HG02840 (cell line): ENCODE measurements around the gene CKS1B.

Experiments used
- ATAC-seq: cut with Tn5 transposase; IDR thresholded peaks from one replicate; pipeline ENCODE4 v1.9.1; 2021; ENCODE audit warnings: mild to moderate bottlenecking, moderate library complexity, moderate number of reproducible peaks; ENCODE audit not compliant: unreplicated experiment, low FRiP score

Gene CKS1B

DNA sequence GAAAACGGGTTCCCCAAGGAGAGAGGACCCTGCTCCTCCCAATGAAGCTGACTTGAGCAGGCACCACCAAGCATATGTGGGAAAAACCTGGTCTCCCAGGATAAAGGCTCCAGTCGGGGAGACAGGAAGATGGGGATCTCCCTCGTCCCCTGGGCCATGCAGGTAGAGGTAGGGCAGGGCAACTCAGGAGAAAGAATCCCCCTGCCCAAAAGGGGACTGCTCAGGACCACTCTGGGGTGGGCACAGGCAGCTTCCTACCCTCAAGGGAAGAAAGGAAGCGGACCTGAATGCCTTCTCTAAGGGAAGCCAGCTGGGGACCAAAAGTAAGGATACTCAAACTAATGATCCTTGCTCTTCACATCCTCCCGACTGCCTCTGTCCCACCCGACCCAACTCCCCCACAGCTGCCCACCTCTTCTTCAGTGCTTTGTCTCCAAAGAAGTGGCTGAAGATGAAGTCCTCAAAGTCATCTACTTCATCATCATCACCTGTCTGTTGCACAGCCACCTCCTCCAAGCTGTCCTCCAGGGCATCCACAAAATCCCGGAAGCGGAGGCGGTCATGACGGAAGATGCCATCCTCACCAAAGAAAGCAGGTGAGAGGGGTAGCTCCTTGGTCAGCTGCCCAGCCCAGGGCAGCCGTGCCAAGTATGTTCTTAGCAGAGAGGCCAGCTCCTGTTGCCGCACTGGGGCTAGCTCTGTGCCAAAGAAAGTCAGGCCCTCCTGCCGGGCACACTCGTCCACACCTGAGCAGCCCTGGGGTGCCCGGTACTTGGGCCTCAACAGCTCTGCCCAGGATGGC, 29.1 kb upstream of the CKS1B start:
- no peak for ATAC-seq

DNA sequence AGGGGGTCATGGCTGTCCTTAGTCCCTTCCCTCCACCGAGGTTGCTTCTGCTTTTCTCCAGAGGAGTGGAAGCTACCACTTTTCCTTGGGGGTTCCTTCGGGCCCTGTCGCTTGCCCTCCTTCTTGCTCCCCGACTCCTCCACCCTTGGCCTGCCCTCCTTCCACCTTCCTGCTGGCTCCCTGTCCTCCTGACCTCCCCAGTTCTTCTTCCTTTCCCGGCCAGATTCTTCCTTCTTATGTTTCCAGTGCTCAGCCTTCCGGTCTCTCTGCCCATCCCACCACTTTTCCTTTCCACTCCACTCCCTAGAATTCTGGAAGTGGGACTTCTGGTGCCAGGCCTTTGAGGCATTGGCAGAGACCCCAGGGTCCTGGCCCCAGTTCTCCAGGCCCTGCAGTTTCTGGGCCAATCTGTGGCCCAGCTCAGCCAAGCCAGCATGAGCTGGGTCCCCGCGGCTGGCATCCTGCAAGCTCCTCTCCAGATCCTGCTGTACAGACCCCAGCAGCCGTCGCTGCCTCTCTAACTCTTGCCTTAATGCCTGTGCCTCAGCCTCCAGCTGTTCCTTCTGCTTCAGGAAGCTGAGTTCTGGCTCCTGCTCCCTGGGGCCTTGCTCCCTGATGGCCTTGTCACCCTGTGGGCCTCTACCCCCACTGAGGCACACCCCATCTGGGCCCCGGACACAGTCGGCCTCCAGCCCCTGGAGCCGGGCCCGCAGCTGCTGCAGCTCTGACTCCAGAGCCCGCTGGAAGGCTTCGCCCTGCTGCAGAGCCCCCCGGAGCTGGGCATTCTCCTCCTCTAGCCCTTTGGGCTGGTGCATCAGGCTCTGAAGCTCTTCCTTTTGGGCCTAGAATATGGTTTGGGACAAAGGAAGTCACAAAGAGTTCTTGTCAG, 28.3 kb upstream of the CKS1B start:
- ATAC-seq, result no peak

DNA sequence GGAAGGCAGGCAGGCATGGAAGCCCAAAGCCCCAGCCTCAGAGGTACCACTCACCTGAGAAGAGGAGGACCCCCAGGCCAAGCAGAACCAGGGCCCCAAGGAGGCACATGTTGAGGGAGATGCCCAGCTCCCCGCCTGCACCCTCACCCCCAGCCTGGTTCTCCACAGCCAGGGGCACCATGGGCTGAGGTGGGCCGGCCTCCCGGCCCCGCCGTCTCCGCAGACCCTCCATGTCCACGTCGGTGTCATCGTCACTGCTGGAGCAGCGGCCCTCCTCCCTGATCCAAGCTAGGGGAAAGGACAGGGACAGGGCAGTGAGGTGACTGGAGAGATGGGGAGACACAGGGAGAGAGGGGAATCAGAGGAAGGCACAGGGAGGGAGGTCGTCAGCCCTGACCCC, 26.4 kb upstream of the CKS1B start:
- ATAC-seq, result no peak

DNA sequence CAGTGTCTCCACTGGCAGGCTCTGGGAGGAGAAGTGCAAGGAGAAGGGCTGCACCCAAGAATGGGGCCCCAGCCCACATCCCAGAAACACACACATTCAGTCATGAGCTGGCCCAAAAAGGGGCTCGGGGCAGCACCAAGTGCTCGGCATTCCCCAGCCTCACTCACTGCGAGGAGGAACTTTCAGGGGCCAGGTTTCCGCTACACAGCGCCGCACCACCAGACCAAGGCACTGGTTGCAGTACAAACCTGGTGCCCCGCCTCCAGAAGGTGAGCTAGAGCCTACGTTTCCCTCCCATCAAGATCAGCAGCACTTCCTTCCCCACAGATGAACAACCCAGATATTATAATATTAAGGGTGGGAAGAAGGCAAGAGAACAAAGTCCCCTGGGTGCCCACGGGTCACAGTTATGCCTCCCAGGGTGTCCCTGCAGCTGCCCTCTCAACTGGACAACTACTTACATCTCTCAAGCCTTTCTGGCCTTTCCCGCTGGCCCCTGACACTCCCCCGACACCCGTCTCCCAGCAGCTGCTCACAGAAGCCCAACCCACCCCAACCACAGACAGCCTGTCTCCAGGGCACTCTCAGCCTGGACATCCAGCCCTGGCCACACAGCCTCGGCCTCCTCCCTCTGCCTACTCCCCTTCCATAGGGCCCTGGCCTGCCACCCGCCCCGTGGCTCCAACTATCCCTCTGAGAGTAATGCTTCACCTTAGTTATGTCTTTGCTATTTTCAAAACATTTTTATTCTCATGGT, 22.4 kb upstream of the CKS1B start:
- no peak for ATAC-seq

DNA sequence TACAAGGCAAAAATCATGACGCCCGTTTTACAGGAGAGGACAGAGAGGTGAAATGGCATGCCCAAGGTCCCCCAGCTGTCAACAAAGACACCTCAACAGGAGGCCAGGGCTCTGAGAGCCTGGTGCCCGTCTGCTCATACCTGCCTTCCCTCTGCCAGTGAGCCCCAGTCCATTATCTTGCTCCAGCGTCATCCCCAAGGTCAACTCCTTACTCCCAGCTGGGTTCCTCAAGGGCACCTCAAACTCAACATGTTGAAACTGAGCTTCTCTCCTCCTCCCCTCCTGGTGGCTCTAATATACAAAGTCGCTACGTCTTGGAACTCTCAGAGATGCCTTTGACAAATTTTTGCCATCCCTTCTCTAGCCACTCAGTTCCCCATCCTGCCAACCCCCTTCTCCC, 21.8 kb upstream of the CKS1B start:
- no peak for ATAC-seq

DNA sequence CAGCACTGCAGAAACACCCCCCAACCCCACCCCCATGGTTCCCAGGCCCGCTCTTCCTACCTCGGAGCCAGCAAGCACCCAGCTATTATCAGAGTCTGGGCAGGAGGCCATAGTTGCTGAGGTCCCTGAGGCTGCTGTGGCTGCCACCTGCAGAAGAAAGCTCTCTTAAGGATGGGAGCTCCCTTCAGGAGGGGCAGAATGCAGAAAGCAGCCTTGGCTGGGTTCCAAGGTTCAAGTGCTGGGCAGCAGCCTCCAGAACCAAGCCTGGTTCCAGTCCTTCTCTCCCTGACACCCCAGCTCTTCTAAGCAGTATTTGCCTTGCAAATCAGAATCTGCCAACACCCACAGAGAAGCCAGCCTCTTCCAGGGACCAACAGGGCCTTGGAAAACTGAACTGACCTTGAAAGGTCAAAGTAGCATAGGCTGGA, 20.9 kb upstream of the CKS1B start:
- ATAC-seq, result no peak

DNA sequence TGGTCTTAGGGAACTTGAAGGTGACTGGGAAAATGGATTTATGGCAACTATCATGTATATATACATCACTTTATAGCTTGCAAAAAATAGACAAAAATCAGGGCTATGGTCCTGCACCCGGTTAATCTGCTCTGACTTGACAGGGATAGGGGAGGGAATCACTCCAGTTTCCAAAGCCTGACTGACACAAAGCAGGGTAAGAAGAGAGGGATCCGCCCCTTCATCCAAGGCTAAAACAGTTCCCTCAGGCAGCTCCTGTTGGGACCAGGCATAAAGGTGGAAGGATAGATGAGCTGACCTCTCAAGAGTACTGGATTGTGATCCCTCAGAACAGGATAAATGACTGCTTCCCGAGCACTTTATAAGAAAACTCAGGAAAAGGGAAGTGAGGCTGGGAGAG, 19.9 kb upstream of the CKS1B start:
- no peak for ATAC-seq

DNA sequence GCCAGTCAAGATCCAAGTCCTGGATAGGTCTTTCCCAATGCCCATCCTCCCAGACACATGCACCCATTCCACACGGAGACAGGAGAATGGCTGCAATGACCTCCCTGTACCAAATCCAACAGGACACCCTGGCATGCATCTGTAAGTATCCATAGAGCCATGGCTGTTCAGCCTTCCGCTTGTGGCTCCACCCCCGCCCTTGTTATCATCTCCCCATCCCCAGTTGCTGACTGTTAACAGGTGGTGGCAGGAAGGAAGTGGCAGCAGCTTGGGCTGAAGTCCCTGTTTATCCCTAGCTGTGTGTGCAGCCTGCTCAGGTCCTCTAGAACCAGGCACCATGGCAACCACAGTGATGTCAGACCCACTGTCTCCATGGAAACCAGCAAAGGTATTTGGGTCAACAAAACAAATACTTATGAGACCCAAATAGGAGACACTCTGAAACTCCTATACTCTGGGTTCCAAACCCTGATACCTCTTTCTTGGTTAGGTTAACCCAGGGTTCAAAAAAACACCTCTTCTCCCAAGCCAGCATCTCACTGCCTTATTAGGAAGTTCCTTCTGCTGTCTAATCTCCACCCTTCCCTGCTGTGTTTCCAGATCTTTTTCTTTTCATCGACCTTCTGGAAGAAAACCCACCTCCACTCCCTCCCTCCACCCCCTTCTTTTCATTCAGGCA, 19.3 kb upstream of the CKS1B start:
- no peak for ATAC-seq

DNA sequence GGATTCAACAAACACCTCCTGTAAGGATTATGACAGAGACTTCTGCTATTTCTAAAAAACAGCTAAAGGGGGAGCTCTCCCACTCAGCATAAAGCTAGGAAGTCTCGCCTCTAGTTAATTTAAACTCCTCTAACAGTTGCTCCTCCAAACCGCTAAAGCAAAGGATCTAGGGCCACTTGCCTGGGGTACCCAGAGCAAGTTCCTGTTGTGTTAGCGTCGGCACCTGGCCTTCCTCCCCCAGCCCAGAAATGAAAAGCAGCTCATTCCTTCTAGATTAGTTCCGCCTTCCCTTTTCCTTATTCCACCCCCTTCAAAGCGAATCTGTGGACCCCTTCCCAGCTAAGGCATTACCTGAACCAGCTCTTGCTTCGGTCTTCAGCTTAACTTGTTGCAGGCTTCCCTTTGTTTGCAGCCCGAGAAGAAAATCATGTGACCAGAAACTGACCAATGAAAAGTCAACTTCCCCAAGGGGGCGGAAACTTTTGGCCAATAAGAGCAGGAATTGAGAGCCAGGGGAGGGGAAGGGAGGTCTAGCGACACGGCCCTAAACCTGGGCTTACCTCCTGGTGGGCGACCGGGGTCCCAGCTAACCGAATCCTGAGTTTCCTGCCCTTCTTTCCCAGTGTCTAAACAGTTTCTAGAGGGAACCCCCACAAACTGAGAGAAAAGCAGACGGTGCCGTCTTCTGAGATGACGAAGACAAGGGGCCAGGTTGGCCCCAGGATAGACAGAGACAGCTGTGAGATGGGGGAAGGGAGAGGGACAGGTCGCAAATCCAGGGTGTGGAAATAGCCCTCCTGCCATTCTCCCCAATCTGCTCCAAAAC, 18.6 kb upstream of the CKS1B start, which contains the start of gene PBXIP1:
Gene PBXIP1 (minus strand): TSS at position 382 of the 826 bp plus-strand sequence. CDS start 2,378 bp downstream, outside the sequence.
- no peak for ATAC-seq

DNA sequence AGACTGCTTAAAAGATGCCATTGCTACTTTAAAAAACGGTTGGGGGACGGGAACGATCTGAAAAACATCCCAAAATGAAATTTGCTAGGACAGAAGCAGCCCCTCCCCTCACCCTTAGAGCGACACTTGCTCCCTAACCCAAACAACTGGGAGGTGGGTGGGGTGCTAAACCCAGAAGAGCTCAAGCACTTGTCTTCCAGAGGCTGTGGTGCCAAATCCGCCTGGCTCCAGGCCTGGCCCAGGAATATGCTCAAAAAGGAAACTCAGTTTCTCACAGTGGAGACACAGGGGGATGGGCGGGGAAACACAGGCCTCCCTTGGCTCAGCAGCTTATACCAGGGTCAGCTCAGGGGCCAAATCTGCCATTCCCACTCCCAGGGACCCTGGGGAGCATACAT, 17.9 kb upstream of the CKS1B start:
- ATAC-seq, result no peak

DNA sequence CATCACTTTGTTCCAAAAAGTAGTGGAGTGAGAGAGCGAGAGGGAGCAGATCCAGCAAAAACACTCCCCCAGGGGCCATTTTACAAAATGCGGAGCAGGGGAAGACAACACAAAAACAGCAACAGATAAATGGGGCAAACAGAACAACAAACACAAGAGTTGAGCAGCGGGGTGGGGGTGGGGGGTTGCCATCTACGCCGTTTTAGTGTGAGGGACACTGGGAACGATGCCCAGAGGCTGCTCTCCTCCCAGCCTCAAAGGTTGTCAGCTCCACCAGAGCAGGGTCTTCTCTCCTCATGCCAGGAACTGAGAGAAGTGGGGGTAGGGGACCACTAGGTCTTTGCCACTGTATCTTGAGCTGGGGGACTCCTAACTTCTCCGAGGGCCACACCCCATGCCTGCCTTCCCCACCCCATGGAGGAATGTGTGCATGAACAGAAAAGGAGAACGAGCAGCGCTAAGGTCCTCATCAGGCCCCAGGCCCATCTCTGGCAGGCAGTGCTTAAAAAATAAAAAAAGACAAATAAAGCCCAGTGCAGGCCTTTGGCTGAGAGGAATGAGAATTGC, 17.3 kb upstream of the CKS1B start:
- no peak for ATAC-seq

DNA sequence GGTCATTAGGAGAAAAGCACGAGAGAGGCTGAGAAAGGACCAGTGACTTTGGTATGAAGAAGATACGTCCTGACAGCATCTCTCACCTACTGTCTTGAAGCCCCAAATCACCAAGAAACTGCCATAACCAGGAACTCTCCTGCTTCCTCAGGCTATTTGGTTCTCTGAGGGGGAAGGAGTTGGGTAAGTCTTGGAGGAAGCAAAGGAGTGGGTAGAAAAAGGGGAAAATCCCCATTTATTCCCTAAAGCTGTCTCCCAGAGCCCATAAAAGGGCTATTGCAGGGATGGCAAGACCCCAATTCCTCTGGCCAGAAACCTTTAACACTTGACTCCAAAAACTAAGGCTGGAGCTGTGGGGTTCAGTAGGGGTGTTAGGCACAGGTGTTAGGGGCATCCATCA, 16.4 kb upstream of the CKS1B start:
- no peak for ATAC-seq

DNA sequence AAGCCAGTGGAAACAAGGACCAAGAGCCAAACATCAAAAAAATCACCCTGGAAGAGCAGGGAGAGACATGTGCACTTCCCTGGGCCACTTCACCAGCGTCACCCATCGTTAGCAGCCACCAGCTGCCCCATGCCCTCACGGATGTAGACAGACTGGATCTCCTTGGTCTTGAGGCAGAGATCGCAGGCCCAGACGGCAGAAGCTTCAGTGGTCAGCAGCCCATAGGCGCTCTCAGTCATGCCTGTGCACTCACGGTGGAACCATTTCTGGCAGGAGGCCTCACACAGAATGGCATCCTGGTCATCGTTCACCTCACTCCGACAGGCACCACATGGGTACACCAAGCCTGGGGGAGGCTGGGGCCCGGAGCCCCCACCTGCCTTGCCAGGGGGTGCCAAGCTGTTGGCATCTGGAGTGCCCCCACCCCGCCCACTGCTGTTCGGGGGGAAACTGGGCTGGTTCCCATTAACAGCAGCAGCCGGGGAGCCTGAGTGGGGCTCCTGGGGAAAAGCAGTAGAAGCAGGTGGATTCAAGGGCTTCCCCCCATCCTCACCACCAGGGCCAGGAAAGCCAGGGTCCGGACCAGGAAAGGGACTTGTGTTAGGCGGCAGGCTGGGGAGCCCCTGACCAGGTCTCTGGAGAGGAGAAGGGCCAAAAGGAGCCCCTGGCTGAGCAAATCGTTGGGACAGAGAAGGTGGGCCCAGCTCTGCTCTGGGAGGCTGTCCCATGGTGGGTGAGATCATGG, 15.6 kb upstream of the CKS1B start:
- ATAC-seq, result no peak

DNA sequence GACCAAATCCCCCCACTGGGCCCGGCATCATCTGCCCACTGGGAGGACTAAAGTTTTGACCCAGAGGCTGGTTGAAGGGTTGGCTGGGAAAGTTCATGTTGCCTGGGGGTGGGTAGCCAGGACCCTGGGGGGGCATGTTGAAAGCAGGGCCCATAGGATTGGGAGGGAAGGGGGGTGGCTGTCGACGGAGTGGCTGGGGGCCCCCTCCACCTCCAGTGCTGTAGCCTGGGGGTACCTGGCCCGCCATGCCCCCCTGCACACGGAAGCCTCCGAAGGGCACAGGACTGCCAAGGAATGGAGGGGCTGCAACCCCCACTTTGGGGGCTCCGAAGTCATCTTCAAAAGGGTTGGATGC, 15.1 kb upstream of the CKS1B start:
- no peak for ATAC-seq

DNA sequence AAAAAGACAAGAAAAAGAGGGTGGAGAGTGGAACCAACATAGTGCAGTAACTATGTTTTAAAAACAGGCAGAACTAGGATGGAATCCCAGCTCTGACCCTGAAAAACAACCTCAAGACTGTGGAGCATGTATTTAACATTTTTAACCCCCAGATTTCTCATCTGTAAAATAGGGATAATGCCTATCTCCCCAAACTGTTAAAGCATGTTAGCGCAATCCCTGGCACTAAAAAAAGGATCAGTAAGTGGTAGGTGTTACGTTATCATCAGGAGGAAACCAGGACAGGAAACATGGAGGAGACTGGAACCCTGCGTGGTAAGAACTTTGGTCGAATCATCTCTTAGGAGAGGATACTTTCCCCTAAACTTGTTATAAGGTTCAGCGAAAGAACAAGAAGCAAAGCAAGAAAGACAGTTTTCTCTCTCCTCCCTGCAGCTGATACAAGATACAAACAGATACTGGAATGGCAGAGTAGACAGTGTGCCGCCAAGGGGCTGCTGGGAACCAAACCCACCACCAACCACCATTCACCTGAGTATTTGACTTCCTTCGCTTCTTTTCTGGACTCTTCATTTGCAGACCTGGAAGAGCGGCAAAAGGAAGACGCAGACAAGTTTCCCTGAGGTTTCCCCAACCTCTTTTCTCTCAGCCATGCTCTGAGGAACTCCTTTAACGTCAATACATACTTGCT, 13.9 kb upstream of the CKS1B start:
- no peak for ATAC-seq

DNA sequence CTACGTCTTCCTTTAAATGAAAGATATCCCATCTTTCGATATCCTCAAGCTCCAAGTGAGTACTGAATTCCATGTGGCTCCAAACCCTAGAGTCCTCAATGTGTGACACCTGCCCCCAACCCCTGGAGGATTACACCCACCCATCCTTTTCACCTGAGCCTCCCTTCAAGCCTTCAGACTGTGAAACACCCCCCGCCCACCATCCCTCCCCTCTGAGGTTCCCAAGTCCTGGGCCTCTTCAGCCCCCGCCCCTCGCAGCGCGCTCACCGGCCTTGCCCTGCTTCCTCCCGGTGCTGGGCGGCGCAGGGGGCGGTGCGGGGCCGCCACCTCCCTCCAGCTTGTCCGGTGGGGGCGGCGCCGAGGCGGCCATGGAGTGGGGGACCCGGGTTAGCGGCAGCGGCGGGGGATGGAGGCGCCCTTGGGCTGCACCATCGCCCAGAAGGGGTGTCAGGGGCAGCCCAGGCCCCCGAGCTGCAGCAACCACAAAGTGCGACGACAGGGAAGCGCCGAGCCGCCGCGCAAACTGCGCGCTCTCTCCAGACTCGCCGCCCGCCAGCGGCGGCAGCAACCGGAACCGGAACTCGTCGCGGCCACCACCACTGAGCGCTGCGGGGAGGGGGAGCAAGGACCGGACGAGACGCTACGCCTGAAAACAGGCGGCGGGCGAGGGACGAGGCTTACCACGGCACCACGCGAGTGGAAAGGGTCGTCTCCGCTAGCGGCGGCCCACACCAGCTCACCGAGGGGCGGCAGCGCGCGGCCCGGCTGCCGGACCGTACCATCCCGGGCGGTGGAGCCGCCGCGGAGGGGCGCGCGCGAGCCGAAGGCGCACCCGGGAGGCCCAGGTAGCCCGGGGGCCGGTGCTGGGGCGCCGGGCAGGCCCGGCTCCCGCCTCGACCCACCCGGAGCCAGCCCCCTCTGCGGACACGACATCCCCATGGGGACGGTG, 13.0 kb upstream of the CKS1B start, which contains the start of gene PYGO2:
Gene PYGO2 (minus strand): TSS at position 576 of the 949 bp plus-strand sequence. CDS start 206 bp downstream, at position 370.
- peak; percentile 73 for ATAC-seq
